Osteoblast (primary cell): Measurements from ENCODE around the gene DNMT3A. TPM values are rescaled to one million over a fixed set of nuclear protein-coding genes. Genes with fewer than 3 reads are reported as not detected.

Experiments
- DNase-seq: peaks from one replicate; pipeline ENCODE4 v3.0.0; 2011; ENCODE audit warnings: low spot score, mixed read lengths; ENCODE audit not compliant: insufficient read length; ENCODE audit errors: missing footprints
- H2AFZ ChIP-seq: 2 replicates; pipeline ENCODE4 v1.6.0; 2011; ENCODE audit warnings: mild to moderate bottlenecking, low read length
- H3K27ac ChIP-seq: 2 replicates; pipeline ENCODE4 v1.5.1; 2011; ENCODE audit warnings: mild to moderate bottlenecking, low read depth, low read length, moderate library complexity
- H3K27me3 ChIP-seq: 2 replicates; pipeline ENCODE4 v1.6.0; 2012; ENCODE audit warnings: mild to moderate bottlenecking, control low read depth, inconsistent platforms, low read length, moderate library complexity; ENCODE audit not compliant: insufficient read depth
- H3K36me3 ChIP-seq: 2 replicates; pipeline ENCODE4 v1.5.1; 2011; ENCODE audit warnings: mild to moderate bottlenecking, low read length, control low read depth, moderate library complexity; ENCODE audit not compliant: insufficient read depth
- H3K4me1 ChIP-seq: 2 replicates; pipeline ENCODE4 v1.5.1; 2011; ENCODE audit warnings: mild to moderate bottlenecking, low read length, control low read depth, moderate library complexity; ENCODE audit not compliant: insufficient read depth
- H3K4me2 ChIP-seq: 2 replicates; pipeline ENCODE4 v1.6.0; 2011; ENCODE audit warnings: mild to moderate bottlenecking, low read length; ENCODE audit not compliant: insufficient read depth
- H3K4me3 ChIP-seq: fragments of 200-600 bp; sonication (generic); 3 replicates; pipeline ENCODE4 v1.5.1; 2012; ENCODE audit warnings: mild to moderate bottlenecking, low read length, inconsistent platforms; ENCODE audit not compliant: insufficient read depth
- H3K79me2 ChIP-seq: 2 replicates; pipeline ENCODE4 v1.6.0; 2012; ENCODE audit warnings: mild to moderate bottlenecking, low read length, control low read depth, inconsistent platforms; ENCODE audit not compliant: insufficient read depth
- H3K9me3 ChIP-seq: 2 replicates; pipeline ENCODE4 v1.5.1; 2011; ENCODE audit warnings: low read depth, low read length, control low read depth
- H4K20me1 ChIP-seq: 2 replicates; pipeline ENCODE4 v1.6.0; 2012; ENCODE audit warnings: mild to moderate bottlenecking, low read length, control low read depth; ENCODE audit not compliant: insufficient read depth
- CTCF ChIP-seq: IDR thresholded peaks from 2 replicates; pipeline ENCODE4 v1.5.1; 2011; ENCODE audit warnings: mild to moderate bottlenecking, low read depth, low read length, moderate library complexity; ENCODE audit errors: extremely low read depth
- total RNA-seq: library from RNA; depleted of rRNA; stranded (reverse); fragments of >200 nt; gene quantifications from 2 replicates; pipeline ENCODE4 v1.2.3, GENCODE V29; 2012

DNMT3A gene
- total RNA-seq, 1 donor, result 18.5 TPM

- Histone ChIP-seq H3K4me1 (peaks cover 12% of the 10 kb centered on the region), H3K36me3 (no peaks in the 10 kb centered on the region), H3K4me3 (no peak overlapping the region), H3K27me3 (no peaks in the 10 kb centered on the region), H3K27ac (no peak overlapping the region), H3K79me2 (no peaks in the 10 kb centered on the region), H2AFZ (no peak overlapping the region), H4K20me1 (no peaks in the 10 kb centered on the region), H3K4me2 (no peak overlapping the region), H3K9me3 (no peaks in the 10 kb centered on the region)
- TF ChIP-seq CTCF, result no peak
- DNase-seq, result no peak
These were observed 48.6 kb downstream of the DNMT3A start for GRCh38 chr2:25293145-25293544.

GRCh38 chr2:25292408-25292807 is 49.3 kb downstream of the DNMT3A start:
- H3K27me3 ChIP-seq, result no peaks in the 10 kb centered on the region
- no peak for DNase-seq
- peaks cover 12% of the 10 kb centered on the region for H3K4me1 ChIP-seq
- H4K20me1 ChIP-seq, result no peaks in the 10 kb centered on the region
- no peaks in the 10 kb centered on the region for H3K79me2 ChIP-seq
- no peak for TF ChIP-seq CTCF
- H3K4me2 ChIP-seq, result no peak overlapping the region
- no peaks in the 10 kb centered on the region for H3K9me3 ChIP-seq
- H3K36me3 ChIP-seq, result no peaks in the 10 kb centered on the region
- H2AFZ ChIP-seq, result no peak overlapping the region
- no peak overlapping the region for H3K4me3 ChIP-seq
- no peak overlapping the region for H3K27ac ChIP-seq

- Histone ChIP-seq H3K36me3 (no peaks in the 10 kb centered on the region), H3K79me2 (no peaks in the 10 kb centered on the region), H3K4me1 (peaks cover 12% of the 10 kb centered on the region), H3K27ac (no peak overlapping the region), H2AFZ (no peak overlapping the region), H4K20me1 (no peaks in the 10 kb centered on the region), H3K4me3 (no peak overlapping the region), H3K27me3 (no peaks in the 10 kb centered on the region), H3K9me3 (no peaks in the 10 kb centered on the region), H3K4me2 (no peak overlapping the region)
- TF ChIP-seq CTCF, result no peak
- no peak for DNase-seq
These were observed 50.8 kb downstream of the DNMT3A start for GRCh38 chr2:25290811-25291495.

GRCh38 chr2:25286723-25287483 is 54.8 kb downstream of the DNMT3A start:
- H3K79me2 ChIP-seq, result no peaks in the 10 kb centered on the region
- no peaks in the 10 kb centered on the region for H3K4me1 ChIP-seq
- no peak for TF ChIP-seq CTCF
- H3K4me2 ChIP-seq, result no peak overlapping the region
- no peaks in the 10 kb centered on the region for H3K9me3 ChIP-seq
- no peaks in the 10 kb centered on the region for H3K36me3 ChIP-seq
- H2AFZ ChIP-seq, result no peak overlapping the region
- H3K27me3 ChIP-seq, result no peaks in the 10 kb centered on the region
- no peaks in the 10 kb centered on the region for H4K20me1 ChIP-seq
- H3K4me3 ChIP-seq, result no peak overlapping the region
- H3K27ac ChIP-seq, result no peak overlapping the region
- DNase-seq, result no peak
